Mucosa of gallbladder (tissue), 1 donor: ENCODE results near the gene SYNCRIP. TPM values are rescaled to one million over a fixed set of nuclear protein-coding genes. Genes with fewer than 3 reads are reported as not detected.
A peak's percentile ranks its signal among the peaks of the same experiment; 100 is the strongest.
"Not testable (repeated sequence)": the region's sequence is repeated elsewhere in the genome, so short reads cannot be mapped to it uniquely, and the experiment has no call there.

ENCODE experiments used
- DNase-seq: peaks from one replicate; pipeline ENCODE4 v3.0.0-alpha.2; 2020; ENCODE audit warnings: low spot score
- total RNA-seq: library from RNA; stranded (reverse); gene quantifications from one replicate; pipeline ENCODE4 v1.2.1, GENCODE V29; 2021
- donor health status: DM: no; HTN: no; CAD: no.

SYNCRIP gene
- total RNA-seq: 63.8 TPM

- peak; percentile 98 for DNase-seq
These were observed at the start of gene SYNCRIP for GRCh38 chr6:85642774-85643536. TSS of gene SYNCRIP (minus strand) at chr6:85642886. CDS start at chr6:85641439, 1,447 bp downstream.

- no peak for DNase-seq
These were observed 48.8 kb upstream of the SYNCRIP start for GRCh38 chr6:85691478-85691877.

- DNase-seq: no peak
These were observed 47.4 kb upstream of the SYNCRIP start for GRCh38 chr6:85690071-85690470.

- DNase-seq: no peak
These were observed 43.0 kb upstream of the SYNCRIP start for GRCh38 chr6:85685713-85686112.

GRCh38 chr6:85684809-85685171 lies 42.1 kb upstream of the SYNCRIP start:
- DNase-seq: no peak

- DNase-seq: no peak
These were observed 41.6 kb upstream of the SYNCRIP start for GRCh38 chr6:85684133-85684808.

- not testable (repeated sequence) for DNase-seq
These were observed 39.2 kb upstream of the SYNCRIP start for GRCh38 chr6:85681899-85682298.

GRCh38 chr6:85680388-85680787 lies 37.7 kb upstream of the SYNCRIP start:
- no peak for DNase-seq

GRCh38 chr6:85679445-85680123 lies 36.9 kb upstream of the SYNCRIP start:
- DNase-seq: no peak

- DNase-seq: peak; percentile 98
These were observed 36.1 kb upstream of the SYNCRIP start for GRCh38 chr6:85678602-85679444.

- no peak for DNase-seq
These were observed 35.4 kb upstream of the SYNCRIP start for GRCh38 chr6:85678026-85678601.

GRCh38 chr6:85677234-85677956 lies 34.7 kb upstream of the SYNCRIP start:
- DNase-seq: no peak

GRCh38 chr6:85676086-85676729 lies 33.5 kb upstream of the SYNCRIP start:
- no peak for DNase-seq

- DNase-seq: no peak
These were observed 32.5 kb upstream of the SYNCRIP start for GRCh38 chr6:85675030-85675819.

- DNase-seq: no peak
These were observed 31.9 kb upstream of the SYNCRIP start for GRCh38 chr6:85674604-85675003.

GRCh38 chr6:85673198-85674139 lies 30.8 kb upstream of the SYNCRIP start:
- DNase-seq: no peak

GRCh38 chr6:85672623-85673022 lies 29.9 kb upstream of the SYNCRIP start:
- DNase-seq: no peak

- DNase-seq: no peak
These were observed 29.4 kb upstream of the SYNCRIP start for GRCh38 chr6:85672050-85672449.
